ENCODE data around the gene PHF5A.

- TF ChIP-seq CTCF (IDR thresholded peaks at IDR 0.05; ENCODE audit: low read depth, low read length, poor library complexity, severe bottlenecking) = no peak
- no peak for TF ChIP-seq EZH2phosphoT487 (IDR thresholded peaks at IDR 0.05; ENCODE audit: borderline replicate concordance, low read length)
Observed at GRCh38 chr22:41411021-41411851, 57.3 kb downstream of the PHF5A start.

All from DOHH2 (cell line).